HG03097 (cell line): ENCODE data around the gene WDR70.
"Not testable (repeated sequence)": the region's sequence is repeated elsewhere in the genome, so short reads cannot be mapped to it uniquely, and the experiment has no call there.

Experiments
- ATAC-seq: cut with Tn5 transposase; IDR thresholded peaks from one replicate; pipeline ENCODE4 v1.9.1; 2021; ENCODE audit not compliant: unreplicated experiment, low FRiP score

Gene WDR70

DNA sequence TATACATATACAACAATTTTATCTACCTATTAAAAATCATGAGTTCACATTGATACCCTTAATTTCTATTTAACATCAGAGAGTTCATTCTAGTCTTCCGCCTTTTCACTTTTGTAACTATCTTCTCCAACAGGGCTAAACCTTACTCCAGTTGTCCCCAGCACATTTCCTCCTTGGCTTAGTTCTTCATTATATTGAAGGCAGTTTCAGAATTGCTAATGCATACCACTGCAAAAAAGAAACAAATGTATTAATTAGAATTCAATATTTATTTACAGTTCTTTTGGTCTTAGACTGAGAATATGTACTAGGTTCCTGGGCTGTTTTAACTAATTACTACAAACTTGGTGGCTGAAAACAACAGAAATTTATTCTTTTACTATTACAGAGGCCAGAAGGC lies 132.5 kb downstream of the WDR70 start:
- ATAC-seq = no peak

DNA sequence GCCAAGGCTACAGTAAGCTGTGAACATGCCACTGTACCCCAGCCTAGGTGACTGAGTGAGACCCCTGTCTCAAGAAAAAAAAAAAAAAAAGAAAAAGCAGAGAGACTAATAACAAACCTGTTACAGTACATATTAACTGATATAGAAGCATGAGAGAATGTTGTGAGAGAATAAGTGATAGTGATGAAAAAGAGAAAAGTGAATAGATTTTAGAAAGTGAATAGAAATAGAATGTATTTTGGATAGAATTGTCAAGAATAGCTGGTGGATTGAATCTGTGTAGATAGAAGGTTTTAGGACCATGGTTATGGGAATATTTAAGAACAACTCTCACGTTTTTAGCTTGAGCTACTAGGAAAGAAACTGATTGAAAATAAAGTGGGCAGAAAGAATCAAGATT lies 135.8 kb downstream of the WDR70 start:
- ATAC-seq = no peak

DNA sequence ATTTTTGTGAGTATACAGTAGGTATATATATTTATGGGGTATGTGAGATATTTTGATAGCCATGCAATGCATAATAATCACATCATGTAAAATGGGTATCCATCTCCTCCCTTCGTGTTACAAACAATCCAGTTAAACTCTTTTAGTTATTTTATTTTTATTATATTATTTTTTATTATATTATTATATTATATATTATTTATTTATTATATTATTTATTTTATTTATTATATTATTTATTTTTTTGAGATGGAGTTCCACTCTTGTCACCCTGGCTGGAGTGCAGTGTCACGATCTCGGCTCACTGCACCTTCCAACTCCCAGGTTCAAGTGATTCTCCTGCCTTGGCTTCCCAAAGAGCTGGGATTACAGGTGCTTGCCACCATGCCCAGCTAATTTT lies 138.6 kb downstream of the WDR70 start:
- no peak for ATAC-seq

DNA sequence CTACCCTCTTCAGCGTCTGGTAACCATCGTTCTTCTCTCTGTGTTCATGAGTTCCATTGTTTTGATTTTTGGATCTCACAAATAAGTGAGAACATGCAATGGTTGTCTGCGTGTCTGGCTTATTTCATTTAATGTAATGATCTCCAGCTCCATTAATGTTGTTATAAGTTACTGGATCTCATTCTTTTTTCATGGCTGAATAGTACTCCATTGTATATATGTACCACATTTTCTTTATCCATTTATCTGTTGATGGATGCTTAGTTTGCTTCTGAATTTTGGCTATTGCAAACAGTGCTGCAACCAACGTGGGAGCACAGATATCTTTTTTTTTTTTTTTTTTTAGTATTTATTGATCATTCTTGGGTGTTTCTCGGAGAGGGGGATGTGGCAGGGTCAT lies 139.2 kb downstream of the WDR70 start:
- not testable (repeated sequence) for ATAC-seq

DNA sequence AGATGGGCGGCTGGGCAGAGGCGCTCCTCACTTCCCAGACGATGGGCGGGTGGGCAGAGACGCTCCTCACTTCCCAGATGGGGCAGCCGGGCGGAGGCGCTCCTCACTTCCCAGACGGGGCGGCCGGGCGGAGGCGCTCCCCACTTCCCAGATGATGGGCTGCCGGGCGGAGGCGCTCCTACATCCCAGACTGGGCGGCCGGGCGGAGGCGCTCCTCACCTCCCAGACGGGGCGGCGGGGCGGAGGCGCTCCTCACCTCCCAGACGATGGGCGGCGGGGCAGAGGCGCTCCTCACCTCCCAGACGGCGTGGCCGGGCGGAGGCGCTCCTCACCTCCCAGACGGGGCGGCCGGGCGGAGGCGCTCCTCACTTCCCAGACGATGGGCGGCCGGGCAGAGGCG lies 140.2 kb downstream of the WDR70 start:
- no peak for ATAC-seq

DNA sequence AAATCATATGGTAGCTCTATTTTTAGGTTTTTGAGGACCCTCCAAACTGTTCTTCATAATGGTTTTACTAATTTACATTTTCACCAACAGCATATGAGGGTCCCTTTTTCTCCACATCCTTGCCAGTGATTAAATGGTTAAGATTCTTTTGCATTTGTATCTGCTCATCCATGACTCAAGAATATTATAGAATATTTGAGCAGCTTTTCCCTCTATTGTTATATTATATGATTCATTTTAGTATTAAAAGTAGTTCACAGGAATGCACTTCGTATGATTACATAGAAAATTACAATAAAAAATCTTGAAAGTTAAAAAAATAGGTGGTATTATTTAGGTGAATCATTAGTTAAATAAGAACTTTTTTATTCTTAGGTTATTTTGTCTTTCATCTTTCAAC lies 140.7 kb downstream of the WDR70 start:
- no peak for ATAC-seq

DNA sequence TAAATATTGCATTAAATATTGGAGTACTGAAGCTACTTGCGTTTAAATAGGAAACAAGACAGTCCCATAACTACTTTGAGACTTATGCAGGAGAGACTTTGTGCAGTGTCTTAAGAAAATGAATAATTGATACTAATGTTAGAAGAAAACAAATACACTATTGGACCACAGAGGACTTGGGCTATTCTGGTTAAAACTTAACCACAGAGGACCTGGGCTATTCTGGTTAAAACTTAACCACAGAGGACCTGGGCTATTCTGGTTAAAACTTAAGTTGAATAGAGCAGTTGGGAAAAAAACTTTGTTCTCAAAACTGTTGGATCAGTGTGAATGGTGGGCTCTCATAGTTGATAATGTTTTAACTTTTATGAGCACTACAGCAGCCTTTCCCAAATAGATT lies 141.7 kb downstream of the WDR70 start:
- no peak for ATAC-seq

DNA sequence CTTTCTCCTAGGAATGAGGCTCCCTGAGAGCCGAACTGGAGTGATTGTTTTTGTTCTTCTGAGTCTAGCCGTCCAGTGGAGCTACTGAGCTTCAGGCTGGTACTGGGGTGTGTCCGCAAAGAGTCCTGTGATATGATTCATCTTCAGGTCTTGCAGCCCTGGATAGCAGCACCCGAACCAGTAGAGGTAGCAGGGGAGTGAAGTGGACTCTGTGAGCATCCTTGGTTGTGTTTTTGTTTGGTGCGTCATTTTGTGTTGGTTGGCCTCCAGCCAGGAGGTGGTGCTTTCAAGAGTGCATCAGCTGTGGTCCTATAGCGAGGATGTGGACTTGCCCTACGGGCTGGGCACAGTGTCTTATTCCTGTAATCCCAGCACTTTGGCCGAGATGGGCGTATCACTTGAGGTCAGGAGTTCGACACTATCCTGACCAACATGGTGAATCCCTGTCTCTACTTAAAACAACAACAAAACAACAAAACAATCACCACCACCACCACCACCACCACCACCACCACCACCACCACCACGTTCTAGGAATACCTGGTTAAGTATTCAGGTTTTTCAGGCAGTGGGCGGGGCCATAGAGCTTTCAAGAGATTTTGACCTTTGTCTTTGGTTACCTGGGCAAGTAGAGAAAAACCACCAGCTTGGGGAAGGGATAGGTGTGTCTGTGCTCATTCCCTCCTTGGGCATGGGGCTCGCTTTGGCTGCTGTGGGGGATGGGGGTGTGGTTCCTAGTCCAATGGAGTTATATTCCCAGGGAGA lies 154.0 kb downstream of the WDR70 start:
- no peak for ATAC-seq

DNA sequence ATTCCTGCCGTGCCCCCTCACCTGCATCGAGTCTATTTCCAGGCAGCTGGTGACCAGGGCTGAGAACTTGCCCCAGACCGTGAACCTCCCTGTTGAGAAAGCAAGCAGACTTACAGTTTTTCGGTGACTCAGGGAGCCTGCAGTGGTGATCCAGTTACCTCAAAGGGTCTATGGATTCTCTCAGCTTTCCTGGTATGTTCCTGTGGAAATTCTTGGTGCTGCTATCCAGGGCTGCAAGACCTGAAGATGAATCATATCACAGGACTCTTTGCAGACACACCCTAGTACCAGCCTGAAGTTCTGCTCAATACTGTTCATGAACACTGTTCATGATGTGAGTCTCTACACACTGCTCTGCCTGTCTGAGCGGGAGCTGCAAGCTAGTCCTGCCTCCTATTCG lies 154.7 kb downstream of the WDR70 start:
- no peak for ATAC-seq

DNA sequence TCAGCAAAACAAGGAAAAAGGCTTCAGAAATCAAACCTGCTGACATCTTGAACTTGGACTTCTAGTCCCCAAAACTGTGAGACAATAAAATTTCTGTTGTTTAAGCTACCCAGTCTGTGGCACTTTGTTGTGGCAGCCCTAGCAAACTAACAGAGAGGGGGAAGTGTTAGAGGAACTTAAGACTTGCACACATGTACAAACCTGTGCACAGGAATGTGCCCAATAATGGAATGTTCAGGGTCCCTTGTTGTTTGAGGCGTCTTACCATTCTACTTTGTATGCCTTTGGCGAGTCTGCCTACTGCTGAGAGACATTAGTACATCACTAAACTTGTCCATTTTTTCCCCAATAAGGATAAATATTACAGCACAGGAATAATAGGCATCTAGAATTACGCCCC lies 160.3 kb downstream of the WDR70 start:
- ATAC-seq = no peak

DNA sequence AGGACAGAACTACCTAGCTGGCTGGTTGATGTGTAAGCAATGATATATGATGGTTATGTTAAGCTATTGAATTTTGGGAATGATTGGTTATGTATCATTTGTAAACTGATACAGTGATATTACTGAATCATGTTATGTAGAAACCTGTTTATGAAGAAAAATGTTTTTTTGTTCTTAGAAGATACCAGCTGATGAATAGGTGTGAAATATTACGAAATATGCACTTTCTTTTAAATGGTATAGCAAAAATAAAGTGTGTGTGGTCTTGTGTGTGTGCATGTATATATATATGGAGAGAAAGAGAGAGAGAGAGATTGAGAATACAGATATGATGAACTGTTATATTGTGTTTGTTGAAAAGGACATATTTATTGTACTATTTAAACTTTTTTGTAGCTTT lies 164.1 kb downstream of the WDR70 start:
- no peak for ATAC-seq

DNA sequence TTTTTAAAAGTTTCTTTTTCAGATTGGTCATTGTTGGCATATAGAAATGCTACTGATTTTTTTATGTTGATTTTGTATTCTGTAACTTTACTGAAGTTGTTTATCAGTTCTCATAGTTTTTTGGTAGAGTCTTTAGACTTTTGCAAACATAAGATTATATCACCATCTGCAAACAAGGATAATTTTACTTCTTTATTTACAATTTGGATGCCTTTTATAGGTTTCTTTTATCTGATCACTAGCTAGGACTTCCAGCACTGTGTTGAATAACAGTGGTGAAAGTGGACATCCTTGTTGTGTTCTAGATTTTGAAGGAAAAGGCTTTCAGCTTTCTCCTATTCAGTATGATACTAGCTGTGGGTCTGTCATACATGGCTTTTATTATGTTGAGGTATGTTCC lies 170.3 kb downstream of the WDR70 start:
- no peak for ATAC-seq

DNA sequence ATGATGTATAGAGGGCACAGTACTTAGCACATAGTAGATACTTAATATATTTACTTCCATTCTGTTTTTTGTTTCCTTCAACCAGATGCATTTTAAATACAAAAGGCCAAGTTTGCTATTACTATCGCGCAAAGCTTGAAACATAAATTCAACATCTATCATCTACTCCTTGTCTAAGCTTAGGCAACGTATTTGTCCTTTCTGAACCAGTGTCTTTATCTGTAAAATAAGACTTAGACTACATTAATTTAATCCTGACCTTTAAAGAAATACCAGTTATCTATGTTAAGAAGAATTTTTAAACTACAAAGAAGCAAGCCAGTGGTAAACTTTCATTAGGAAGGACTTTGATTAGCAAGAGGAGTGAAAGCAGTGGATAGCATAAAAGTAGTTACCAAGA lies 173.0 kb downstream of the WDR70 start:
- no peak for ATAC-seq

DNA sequence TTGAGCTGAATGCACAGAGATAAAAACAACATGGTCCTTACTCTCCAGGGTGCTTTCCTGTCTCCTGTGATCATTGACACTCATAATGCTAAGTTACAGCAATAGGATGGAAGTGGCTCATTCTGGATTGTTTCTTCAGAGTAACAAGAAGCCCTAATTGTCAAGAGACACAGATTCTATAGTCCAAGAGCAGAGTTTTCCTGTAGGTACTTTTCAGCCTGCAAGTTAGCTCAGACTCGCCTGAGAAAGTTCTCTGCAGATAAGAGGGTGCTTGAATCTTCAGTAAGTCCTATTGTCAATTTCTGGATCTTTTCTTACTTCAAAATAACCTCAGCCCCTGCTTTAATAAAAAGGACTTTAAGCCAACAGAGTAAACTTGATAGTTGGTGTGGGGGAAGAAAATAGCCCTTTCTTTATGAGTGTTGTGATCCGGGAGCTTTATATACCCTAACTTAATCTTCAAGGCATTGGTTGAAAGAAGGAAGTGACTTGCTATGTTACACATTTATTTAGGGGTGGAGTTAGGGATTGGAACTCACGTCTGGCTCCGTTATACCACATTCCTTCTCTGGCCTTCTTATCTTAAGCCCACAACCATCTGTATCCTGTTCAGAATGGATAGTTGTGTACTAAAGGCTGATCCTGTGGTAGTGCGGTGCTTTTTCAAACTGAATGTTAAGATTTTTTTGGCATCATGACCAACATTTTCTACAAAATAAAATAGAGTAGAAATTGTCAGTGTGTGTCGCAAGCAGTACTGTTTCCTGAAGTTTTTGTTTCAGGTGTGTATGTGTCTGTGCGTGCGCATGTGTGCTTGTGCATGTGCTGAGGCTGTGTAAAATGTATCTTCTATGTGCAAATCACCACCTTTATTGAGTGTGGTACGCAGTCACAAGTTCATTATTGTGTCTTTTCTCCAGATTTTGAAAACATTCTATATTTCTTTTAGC lies 173.9 kb downstream of the WDR70 start:
- ATAC-seq = no peak

DNA sequence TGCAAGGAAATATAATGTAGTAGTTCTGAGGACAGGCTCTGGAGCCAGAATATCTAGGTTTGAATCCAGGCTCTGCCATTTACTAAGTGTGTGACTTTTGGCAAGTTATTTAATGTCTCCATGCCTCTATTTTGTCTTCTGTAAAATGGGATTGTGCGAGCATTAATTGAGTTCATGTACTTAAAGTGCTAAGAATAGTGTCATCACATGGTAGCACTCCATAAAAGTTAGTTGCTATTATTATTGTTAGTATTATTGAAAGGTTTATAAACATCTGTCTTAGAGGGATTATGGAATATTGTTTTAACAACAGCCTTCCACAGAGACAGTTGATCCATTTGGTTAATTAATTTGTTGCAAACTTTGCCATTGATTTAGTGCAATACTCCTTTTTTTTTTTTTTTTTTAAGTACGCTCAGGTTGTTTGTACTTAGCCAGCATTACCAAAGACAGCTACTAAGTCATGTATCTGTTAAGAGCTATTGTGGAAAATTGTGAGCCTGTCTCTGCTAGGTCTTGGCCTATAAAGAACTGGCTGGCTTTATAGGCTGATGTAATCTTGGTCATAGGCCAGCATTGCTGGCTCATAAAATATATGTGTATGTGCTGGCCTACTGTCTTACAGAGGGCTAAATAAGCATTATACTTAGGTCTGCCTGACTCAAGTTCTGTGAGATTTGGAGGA lies 174.7 kb downstream of the WDR70 start:
- ATAC-seq = no peak

DNA sequence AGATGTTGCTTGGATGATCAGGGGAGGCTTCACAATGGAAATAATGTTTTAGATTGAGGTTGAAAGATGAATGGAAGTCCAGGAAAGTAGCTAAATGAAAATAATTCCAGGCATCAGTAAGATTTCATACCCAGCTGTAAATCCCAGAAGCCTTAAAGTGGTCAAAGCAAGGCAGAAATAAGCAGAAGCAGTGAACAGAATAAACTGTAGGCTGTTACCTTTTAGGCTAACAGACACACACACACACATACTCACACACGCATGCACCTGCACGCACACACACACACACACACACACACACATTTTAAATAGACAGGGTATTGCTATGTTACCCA lies 175.3 kb downstream of the WDR70 start:
- no peak for ATAC-seq

DNA sequence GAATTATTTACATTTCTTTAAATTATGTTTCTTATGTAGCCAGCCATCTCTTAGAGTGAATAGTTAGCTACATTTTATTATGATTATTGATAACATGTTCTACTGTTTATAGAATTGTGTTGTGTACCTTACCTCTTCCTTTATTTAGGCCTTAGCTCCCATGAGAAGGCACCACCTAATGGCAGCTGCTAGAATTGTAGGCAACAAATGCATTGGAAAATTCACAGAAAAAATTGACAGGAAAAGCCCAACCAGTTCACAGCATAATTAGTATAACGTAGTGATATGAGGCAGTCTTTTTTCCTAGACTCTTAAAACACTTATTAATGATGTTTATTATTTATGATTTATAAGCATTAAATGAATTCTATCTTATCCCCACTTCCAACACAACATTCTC lies 175.8 kb downstream of the WDR70 start:
- no peak for ATAC-seq

DNA sequence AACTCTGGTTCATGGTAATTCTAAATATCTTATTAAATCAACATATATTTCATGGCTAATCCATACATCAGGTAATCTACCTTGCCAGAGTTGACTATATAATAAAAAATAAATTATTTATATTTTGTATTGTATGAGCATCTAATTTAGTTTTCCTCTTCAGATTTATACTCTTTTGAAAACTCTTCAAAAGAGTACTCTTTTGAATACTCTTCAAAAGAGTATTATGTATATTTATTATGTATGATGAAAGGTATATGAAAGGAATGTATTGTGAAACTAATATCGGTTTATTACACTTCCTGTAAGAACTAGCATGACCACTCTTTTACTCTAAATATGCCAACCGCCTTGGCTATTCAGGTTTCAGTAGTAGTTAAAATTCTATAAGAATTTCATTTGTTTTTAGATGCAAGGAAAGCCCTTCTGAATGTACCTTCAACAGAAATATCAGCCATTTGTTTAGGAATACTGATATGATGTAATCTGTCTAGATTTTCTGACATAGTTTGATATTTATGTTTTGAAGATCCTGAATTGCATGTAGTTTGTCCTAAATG lies 178.7 kb downstream of the WDR70 start:
- no peak for ATAC-seq

DNA sequence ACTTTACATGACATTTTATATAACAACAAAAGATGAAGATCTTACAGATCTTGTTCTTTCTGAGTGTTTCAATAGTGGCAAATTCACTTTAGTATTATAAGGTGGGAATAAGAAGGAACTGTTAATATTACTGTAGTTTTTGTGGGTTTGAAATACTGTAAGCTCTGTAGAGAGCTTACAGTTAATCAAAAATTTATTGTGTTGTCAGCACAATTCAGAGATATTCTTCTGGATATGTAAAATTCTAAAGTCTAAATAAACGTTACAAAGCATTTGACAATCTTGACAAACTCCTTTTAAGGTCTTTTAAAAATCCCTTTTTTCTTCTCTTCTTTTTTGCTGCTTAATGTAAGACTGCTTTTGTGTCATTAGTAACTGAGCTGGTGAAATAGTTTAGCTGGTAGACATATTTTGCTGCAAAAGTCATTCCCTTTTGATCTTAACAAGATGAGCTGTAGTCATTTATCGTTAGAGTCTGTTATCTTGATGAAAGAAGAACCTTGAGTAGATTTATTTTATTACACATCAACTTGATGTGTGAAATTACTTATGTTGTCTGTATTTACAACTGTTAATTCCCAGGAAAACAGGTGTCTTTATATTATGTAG lies 186.0 kb downstream of the WDR70 start:
- ATAC-seq = no peak

DNA sequence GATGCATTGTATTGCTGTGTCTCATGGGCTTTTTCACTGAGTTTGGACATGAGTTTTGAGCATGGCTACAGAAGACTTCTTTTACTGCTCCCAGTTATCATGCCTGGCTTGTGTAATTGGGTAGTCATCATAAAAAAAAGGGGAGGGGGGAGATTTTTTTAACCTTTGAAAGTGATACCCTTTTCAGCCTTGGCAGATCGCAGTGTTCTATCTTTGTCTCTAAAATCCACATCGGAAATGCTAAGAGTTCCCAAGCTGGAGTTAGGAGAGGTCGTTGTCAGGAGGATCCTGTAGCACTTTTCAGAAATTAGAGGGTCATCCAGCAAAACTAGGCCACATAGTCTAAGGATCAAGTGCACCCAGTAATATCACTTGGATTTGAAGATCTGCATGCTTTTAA lies 188.4 kb downstream of the WDR70 start:
- ATAC-seq = no peak
